ENCODE results near the gene PPP2R5D.

The PPP2R5D gene

DNA sequence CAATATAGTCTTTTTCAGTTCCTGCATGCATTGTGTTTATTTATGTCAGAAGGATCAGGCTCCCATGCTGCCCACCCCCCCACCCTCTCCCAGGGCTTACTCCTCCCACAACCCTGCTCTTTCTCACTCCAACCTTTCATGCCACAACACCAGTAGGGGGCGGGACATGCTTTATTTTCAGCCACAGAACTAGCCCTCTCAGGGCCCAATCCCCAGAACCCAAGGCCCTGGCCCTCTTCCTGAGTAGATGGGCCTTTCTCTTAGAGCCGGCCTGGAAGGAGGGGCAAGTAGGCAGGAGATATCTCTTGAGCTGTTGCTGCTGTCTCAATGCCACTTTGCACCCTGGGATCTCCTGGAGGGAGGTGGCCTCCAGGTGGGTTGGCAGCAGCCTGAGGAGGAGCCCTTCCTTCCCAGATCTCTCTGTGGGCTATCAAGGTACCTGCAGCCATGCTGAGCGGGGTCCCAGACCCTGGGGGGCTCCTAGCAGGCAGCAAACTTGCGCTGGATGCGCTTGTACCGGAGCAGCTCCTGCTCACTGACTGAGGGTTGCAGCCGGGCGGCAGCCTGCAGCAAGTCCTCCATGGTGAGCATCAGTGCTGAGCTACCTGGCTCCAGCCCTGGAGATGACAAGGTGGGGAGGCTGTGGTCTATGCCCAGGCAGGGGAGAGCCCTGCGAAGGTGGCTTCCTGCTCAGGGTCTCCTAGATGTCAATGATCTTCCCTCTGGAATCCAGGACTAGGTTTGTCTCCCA is 20.3 kb upstream of the PPP2R5D start:
- no peak for DNase-seq

DNA sequence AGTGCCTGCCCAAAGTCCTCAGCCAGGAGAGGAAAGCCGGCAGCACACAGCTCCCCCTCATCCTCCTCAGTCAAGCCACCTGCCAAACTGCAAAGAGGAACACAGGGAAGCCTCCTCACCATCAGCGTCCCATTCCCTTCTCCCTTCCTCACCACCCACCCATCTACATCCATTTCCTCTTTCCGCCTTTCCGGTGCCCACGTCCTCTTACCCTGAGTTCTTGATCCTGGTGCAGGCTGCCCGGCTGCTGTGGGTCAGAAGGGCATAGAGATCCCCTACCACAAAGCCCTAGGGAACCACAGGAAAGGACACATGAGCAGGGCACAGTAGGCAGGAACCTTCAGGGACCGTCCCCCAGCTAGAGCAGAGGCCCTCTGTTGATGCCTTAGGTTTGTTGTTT is 17.8 kb upstream of the PPP2R5D start:
- DNase-seq, result no peak

DNA sequence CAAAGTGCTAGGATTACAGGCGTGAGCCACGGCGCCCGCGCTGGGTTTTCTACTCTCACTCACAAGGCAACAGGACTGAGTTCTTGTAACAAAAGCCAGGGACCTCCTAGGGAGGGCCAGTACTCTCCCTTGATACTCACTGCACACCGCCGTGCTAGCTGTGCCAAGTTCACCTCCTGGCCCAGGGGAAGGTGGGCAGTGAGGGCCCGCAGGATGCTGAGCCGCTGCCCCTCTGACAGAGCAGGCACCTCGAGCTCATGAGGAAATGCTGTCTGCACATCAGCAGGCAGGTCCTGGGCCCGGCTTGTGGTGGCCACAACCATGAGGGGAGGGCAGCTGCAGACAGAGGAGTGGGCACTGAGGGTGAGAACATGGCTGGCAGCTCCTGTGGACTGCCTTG is 17.1 kb upstream of the PPP2R5D start:
- no peak for DNase-seq

DNA sequence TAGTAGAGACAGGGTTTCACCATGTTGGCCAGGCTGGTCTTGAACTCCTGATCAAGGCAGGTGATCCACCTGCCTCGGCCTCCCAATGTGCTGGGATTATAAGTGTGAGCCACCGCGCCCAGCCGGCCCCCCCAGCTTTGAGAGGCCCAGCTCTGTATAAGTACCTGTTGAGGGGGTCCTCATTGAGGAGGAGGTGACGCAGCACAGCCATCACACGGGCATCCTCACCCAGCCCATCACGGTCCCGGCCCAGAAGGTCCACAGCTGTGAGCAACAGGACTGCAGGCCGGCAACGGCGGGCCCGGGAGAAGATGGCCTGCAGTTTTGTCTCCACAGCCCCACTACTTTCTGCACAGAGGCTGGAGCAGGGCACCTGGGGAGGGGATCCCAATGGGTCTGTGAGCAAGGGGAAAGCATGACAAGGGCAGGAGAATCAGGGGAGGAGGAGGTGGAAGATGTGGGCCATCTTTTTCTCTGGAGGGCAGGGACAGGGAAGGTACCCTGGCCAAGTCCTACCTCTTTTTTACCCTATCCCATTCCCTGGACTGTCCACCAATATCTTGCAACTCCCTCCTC is 16.2 kb upstream of the PPP2R5D start:
- DNase-seq, result no peak

DNA sequence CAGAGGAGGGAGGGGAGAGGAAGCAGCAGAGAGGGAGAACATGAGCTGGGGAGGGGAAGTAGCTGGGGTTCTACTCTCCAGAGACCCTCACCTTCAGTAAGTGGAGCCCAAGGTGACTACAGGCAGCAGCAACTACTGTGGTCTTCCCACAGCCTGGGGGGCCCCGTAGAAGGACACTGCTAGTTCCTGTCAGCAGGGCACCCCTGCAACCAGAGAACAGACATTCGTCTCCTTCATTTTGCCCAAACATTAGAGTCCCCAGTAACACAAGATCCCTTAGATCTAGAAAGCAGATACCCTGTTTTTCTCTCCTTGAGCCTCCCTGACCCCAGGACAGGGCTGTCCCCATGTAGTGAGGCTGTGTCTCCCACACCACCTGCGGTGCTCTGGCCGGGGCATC is 15.6 kb upstream of the PPP2R5D start:
- DNase-seq, result no peak

DNA sequence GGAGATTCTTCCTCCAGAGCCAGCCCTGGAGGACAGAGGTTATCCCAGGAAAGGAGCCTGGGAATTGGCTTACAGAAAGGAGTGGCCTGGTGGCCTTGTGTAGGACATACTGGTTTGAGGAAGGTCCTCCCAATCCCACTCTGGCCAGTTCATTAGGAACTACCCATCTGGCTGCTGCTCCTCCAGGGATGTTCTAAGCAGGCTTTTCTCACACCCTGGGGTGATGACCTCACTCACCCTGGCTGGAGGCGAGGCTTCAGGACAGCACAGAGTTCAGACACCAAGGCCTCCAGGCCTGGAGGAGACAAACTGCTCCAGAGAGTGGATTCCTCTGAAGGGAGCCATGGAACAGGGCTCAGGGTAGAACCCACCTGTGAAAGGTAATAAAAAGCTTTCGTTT is 14.9 kb upstream of the PPP2R5D start:
- no peak for DNase-seq

DNA sequence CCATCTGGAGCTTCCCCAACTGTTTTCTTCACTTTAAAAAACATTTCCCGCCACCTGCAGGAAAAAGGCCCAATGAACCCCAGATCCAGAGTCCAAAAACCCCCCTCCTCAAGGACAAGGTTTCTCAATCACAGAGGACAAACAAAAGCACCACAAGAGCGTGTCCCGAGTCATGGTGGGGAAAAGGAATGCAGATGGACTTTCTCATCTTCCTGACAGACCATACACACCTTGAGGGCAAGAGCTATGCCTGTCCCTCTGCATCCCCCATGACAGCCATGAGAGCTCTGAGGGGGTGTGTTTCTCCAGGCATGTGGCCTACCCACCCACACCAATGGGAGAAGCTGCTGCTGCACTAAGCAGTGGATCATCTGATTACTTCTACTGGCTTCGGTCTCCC is 14.4 kb upstream of the PPP2R5D start:
- no peak for DNase-seq

DNA sequence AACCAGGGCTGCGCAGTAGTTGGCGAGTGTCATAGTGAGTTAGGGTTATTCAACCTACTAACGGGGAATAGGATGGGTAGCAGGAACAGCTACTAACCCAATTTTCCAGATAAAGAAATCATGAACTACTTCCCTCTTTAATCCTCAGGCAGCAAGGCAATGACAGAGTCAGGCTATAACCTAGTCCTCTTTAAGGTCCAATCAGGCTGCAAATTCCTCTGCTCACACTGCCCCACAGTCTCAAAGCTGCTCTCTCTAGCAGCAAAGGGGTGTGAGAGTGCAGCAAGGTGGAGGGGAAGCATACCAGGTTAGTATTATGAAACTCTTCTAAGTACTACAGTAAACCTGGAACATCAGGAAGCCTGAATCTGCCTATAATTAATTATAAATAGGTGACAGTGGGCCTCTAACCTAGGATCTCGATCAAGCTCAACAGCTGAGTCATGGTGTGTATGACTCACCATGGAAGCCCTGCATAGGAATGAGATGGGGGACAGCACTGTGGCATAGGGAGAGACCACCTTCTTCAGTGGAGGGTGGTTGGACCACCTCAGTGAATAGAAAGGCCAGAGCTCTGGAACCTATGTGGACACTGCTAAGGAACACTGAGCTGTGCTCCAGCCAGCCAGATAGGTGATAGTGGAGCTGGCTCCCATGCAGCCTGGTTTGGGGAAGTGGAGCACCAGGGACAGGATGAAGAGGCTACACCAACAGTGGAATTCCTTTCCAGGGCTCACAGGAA is 13.3 kb upstream of the PPP2R5D start:
- no peak for DNase-seq

DNA sequence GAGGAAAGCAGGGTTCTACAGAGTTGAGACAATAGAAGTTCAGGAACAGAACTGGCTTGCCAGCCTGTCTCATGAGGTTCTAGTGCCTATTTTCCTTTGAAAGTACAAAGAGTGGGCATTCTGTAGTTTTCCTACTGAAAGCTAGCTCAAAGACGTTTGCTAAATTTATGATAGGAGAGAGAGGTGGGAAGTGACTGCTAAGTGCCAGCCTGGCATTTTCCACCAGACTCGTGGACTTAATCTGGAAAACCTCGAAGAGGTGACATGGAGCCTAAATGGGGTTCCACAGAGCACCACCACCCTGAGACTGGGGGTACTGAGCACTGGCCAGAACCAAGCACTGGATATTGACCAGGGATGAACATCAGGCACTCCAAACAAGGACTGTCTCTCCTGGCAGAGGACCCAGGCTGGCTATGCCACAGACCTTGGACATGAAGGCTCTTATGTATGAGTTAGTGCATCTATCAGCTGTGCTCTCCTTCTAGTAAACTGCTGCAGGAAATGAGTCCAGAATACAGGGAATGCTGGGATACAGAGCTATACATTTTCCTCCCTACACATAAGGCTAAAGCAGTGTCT is 12.5 kb upstream of the PPP2R5D start:
- no peak for DNase-seq

DNA sequence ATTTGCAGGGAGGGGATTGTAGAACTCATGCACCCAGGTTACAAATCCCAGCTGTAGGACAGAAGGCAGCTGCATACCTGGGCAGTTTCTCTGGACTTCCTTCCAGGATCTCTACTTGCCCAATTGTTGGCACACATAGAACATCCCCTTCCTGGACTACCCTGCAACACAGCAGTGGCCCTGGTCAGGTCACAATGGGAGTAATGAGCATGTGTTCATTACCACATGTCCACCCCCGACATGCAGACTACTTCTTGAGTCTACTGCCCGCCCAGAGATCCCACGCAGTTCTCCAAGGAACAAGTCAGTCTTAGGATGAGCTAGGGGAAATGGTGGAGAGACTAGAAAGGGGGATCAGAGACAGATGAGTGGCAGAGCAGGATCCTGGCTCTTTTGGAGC is 10.4 kb upstream of the PPP2R5D start:
- DNase-seq, result no peak

DNA sequence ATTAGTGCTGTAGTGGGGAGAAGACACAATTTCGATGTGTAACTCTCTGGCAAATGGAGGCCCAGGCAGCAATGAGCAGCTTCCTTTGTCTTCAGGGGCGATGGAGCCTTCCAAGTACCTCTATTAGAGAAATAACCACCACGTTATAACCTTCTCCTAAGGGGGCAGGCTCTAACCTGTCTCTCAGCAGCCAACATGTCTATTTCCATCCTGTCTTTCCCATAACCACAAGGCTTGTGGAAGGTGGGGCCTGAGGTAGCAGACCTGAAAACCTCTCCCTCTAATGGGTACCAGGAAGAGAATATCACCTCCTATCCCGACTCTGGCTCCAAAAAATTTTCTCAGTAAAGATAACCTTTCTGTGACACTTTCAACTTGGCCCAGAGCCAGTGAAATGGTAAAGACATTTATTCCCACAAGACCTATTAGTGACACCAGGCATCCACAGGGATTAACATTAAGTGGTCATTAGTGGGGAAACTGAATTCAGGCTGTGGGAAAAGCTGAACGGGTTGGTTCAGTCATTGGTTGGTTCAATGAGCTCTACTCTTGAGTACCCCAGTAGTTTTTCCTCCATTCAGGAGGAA is 9.4 kb upstream of the PPP2R5D start:
- DNase-seq, result no peak

DNA sequence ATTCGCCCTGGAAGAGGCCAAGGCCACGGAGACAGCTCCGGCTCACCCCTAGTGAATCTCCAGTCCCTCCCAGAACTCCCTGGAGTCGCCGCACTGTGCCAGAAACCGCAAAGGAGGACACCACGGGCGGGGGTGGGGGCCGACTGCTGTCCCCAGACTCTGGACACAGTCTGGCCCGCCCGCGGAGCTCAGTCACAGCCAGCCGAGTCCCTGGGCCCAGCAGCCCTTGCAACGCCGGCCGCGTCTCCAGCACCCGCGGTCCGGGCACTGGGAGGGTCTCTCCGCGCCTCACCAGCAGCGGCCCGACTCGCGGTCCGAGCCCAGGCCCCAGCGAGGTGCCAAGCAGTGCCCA is 5.9 kb upstream of the PPP2R5D start:
- DNase-seq, result no peak

DNA sequence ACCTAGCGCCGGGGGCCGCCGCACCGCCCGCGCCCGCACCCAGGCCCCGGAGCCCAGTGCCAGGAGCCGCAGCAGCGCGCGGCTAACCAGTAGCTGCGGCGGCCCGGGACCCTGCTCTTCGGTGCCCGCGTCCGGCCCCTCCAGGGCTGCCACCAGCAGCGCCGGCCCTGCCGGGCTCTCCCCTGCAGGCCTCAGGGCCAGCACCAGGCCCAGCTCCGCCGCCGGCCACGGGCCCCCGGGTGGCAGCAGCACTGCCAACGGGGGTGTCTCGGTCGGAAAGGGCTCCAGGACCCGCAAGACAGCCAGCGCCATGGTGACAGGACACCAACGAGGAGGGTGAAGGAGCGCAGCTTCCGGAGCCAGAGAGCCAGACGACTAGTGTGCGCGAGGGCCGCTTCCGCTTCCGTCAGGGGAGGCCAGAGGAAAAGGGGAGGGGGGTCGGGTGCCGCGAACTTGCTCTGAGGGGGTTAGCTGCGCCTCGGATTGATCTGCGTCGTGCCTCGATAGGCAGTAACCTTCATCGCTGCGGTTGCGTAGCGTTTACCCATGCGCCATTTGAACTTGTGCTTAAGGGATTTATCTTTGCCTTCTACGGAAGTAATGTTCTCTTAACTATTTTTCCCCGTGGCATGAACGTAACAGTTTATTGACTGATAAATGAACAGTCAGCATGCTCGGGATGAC is 5.4 kb upstream of the PPP2R5D start, which contains the start of gene PEX6:
PEX6 (minus strand) TSS at position 343 of the 684 bp plus-strand sequence; CDS start at position 312, 31 bp downstream.
- DNase-seq, result peak; percentile 95

DNA sequence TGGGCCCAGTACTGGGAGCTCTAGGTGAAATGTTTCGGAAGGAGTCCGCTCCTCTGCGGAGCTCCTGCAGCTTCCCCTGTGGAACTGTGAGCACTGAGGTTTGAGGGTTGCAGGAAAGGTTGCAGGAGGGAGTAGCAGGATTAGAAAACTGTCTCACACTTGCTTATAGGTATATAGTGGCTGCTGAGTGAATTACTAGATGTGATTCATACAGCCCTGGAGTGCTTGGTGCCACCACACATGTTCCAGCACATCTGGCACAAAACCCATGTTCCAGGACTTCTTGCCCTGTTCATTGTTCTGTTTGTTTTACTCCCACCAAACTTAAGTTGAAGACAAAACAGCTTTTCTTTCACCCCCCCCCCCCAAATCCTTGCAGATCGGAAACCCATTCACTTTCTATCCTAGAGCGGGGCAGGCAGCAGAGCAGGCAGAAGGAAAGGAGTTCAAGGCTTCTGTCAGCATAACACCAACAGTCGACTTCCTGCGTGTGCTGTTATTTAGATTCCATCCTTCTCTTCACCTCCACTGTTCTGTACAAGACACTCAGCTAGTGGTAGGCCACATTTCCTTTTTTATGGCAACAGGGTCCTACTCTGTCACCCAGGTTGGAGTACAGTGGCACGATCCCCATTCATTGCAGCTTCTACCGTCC is 4.7 kb upstream of the PPP2R5D start:
- DNase-seq, result no peak

DNA sequence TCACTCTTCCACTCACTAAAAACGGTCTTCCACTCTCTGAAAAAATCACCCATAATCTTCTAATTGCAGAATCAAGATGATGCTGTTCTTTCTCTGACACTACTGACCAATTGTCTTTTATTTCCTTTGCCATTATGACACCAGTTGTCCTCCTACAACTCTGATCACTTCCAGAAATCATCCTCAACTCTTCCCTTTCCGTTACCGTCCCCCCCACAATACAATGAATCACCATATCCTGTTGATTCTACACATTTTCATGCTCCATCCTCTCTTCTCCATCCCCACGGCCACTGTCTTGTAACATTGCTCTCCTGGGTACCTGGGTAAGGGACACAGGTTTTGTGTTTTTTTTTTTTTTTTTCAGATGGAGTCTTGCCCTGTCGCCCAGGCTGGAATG is 2.5 kb upstream of the PPP2R5D start:
- no peak for DNase-seq

DNA sequence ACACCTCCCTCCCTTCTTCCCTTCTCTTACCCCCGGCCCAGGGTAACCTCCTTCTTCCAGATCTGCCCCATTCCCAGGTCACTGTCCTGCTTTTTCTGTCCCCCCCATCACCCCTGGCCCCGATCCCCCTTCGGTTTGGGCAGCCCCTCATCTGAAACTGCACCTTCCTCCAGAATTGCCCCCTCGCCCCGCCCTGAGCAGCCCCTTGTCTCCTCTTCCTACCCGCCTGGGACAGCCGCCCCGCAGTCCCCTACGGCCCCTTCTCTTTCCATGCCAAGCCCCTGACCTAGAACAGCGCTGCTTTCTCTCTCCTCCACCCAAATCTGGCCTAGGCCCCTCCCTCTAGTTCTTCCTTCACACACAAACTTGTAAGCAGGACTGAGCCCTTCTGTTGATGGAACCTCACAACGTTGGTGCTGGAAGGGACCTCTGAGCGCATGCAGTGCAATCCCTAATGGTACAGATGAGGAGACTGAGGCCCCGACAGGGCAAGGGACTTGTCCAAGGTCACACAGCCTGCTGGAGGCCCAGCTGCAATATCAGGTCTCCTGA is 630 bp downstream of the PPP2R5D start:
- DNase-seq, result no peak

DNA sequence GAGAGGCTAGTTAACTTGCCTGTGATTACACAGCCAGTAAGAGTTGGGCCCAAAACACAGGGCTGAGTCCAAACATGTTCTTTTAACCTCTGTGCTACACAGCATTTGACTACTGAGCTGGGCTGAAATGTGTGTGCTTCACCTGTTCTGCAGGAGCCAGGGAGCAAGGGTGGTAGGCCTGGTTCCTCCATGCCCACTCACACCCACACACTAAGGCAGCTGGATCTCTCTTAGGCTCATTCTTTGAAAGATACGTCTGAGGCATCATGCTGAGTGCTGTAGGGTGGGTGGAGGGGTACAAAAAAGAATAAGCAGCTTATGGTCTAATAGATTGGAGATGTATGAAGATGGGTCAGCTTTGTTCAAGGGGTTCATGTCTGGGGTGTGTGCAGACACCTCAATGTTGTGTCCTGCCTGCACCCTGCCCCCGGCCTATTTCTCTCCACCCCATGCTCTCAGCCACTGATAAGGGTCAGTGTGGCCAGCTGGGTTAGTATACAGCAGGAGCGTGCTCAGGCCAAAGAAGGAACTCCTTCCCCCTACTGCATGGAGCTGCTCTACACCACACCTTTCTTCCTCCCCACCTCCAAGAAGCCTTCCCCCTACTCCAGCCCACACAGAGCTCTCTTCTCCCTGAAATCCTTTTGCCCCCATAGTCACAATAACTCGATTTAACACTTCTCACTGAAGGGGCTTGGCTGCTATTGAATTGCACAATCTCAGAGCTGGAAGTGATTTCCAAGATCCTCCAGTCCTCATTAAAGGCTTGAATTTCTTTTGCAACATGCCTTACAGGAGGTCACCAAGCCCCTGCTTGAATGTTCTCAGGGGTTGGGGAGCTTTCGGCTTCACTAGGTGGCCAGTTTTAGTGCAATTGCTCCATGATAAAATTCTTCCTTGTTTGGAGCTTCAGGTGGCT is 3.4 kb downstream of the PPP2R5D start:
- no peak for DNase-seq

DNA sequence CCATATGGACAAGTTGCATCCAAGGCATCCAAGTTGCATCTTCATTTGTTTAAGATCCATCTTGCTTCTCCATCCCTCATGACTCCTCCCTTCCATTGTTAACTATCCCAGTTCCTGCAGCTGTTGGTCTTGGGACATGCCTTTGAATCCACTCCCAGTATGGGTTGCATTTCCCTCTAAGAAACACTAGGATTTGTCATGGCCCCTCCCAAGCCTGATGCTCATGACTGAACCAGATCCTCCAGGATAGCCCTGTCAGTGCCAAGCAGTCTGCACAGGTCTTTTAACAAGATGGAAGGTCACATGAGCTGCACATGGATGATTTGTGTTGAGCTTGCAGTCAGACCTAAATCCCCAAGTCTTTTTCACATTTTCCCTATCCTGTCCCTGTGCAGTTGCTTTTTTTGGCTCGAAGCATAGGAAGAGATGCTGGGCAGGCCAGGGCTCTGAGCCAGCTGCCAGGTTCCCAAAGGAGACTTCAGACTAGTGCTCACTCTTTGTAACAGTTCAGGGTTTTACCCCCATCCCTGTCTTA is 4.2 kb downstream of the PPP2R5D start:
- DNase-seq, result no peak

DNA sequence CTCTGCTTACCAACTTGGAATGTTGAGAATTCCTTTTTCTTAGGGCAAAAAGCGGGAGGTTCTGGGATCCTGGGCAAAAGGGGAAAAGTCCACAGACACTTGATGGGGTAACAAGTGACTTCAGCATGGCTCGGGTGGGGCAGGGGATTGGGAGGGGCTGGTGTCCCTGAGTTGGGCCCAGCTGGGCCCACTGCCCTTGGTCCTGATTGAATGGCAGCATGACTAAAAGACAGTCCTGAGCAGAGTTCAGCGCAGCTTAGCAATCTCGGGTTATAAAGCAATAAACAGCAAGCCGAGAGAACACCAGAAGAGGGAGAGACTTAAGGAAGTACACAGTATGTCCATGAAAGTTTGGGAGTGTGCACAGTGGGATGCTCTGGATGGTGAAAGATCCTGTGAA is 5.6 kb downstream of the PPP2R5D start:
- DNase-seq, result no peak

DNA sequence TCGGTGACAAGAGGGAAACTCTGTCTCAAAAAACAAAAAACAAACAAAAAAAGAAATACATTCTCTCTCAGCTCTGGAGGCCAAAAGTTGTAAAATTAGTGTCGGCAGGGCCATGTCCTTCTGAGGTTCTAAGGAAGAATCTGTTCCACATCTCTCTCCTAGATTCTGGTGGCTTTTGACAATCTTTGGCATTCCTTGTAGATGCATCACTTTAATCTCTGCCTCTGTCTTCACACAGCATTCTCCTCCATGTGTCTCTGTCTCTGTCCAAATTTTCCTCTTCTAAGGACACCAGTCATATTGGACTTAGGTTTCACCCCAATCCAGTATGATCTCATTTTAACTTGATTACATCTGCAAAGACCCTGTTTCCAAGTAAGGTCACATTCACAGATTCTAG is 9.1 kb downstream of the PPP2R5D start:
- no peak for DNase-seq

DNA sequence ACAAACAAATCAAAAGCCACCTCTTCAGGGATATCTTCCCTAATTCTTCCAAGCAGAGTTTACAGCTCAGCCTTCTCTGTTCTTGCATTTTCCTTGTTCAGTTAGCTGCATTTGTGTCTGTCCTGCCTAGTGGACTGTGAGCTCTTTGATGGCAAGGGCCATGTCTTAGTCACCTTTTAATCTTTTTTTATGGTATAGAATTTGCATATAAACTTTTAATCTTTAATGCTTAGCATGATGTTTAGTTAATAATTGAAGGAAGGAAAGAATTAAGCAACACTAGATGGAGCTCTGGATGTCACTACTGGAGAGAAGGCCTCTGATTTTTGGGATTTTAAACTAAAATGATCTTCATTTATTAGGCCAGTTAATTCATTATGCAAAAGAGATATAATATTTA is 12.1 kb downstream of the PPP2R5D start:
- no peak for DNase-seq

Data from NCI-H1105 (cell line).